Measurements from ENCODE around the gene NUMBL.

DNA sequence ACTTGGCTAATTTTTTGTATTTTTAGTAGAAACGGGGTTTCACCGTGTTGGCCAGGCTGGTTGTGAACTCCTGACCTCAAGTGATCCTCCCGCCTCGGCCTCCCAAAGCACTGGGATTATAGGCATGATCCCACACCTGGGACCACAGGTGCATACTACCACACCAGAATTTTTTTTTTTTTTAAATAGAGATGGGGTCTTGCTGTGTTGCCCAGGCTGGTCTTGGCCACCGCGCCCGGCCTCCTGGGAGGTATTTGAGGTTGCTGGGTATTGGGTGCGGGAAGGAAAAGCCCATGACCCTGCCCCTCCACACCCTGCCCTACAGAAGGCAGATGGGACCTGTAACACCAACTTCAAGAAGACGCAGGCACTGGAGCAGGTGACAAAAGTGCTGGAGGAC is 46.2 kb upstream of the NUMBL start:
- TF ChIP-seq, protein P1, sequence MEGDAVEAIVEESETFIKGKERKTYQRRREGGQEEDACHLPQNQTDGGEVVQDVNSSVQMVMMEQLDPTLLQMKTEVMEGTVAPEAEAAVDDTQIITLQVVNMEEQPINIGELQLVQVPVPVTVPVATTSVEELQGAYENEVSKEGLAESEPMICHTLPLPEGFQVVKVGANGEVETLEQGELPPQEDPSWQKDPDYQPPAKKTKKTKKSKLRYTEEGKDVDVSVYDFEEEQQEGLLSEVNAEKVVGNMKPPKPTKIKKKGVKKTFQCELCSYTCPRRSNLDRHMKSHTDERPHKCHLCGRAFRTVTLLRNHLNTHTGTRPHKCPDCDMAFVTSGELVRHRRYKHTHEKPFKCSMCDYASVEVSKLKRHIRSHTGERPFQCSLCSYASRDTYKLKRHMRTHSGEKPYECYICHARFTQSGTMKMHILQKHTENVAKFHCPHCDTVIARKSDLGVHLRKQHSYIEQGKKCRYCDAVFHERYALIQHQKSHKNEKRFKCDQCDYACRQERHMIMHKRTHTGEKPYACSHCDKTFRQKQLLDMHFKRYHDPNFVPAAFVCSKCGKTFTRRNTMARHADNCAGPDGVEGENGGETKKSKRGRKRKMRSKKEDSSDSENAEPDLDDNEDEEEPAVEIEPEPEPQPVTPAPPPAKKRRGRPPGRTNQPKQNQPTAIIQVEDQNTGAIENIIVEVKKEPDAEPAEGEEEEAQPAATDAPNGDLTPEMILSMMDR (IDR thresholded peaks at IDR 0.05; ENCODE audit: control extremely low read depth in 1 of 3, insufficient read depth in 1 of 3, low read depth in 1 of 3, low read length in 3 of 3), result no peak
- TF ChIP-seq POLR2A (IDR thresholded peaks at IDR 0.05; ENCODE audit: control extremely low read depth in 1 of 2, low read depth in 2 of 2, low read length in 2 of 2) (no peak), EZH2 (IDR thresholded peaks at IDR 0.05; ENCODE audit: low read depth, low read length, severe bottlenecking) (no peak), RAD21 (IDR thresholded peaks at IDR 0.05 in 1 of 2, conservative IDR thresholded peaks at IDR 0.05 in 1 of 2; ENCODE audit: low read depth in 2 of 2, low read length in 2 of 2) (no peak)
